RWPE2 (cell line): ENCODE results near the gene MAST3.
A peak's percentile ranks its signal among the peaks of the same experiment; 100 is the strongest.

ENCODE experiments used
- ATAC-seq: fragments of 200-7000 bp; cut with Tn5 transposase; 3 replicates; pipeline ENCODE4 v1.9.1; 2021; ENCODE audit warnings: low read depth
- DNase-seq: peaks from one replicate; pipeline ENCODE4 v3.0.0-alpha.2; 2020; ENCODE audit warnings: low spot score
- H3K27ac ChIP-seq: fragments of 450-650 bp; 2 replicates; pipeline ENCODE4 v1.5.1; 2017; ENCODE audit warnings: mild to moderate bottlenecking; ENCODE audit not compliant: poor library complexity, severe bottlenecking
- H3K27me3 ChIP-seq: fragments of 250-450 bp; sonication (Bioruptor Pico); 2 replicates; pipeline ENCODE4 v1.5.1; 2021; ENCODE audit warnings: mild to moderate bottlenecking, moderate library complexity; ENCODE audit not compliant: insufficient read depth, poor library complexity, severe bottlenecking
- H3K36me3 ChIP-seq: fragments of 250-450 bp; sonication (Bioruptor Pico); 2 replicates; pipeline ENCODE4 v1.5.1; 2020; ENCODE audit warnings: low read depth, mild to moderate bottlenecking, moderate library complexity
- H3K4me1 ChIP-seq: fragments of 250-450 bp; sonication (Bioruptor Pico); 2 replicates; pipeline ENCODE4 v1.5.1; 2021; ENCODE audit warnings: mild to moderate bottlenecking, moderate library complexity; ENCODE audit not compliant: insufficient read depth, poor library complexity, severe bottlenecking
- H3K4me3 ChIP-seq: fragments of 250-450 bp; sonication (Bioruptor Pico); 2 replicates; pipeline ENCODE4 v1.5.1; 2021; ENCODE audit warnings: mild to moderate bottlenecking, moderate library complexity; ENCODE audit not compliant: severe bottlenecking
- H3K9me3 ChIP-seq: fragments of 250-450 bp; sonication (Bioruptor Pico); 2 replicates; pipeline ENCODE4 v1.5.1; 2021; ENCODE audit warnings: mild to moderate bottlenecking, moderate library complexity; ENCODE audit not compliant: severe bottlenecking
- CTCF ChIP-seq: fragments of 450-650 bp; IDR thresholded peaks from one replicate; pipeline ENCODE4 v1.5.1; 2017; ENCODE audit warnings: mild to moderate bottlenecking, moderate library complexity; ENCODE audit not compliant: poor library complexity, severe bottlenecking

MAST3 gene

DNA sequence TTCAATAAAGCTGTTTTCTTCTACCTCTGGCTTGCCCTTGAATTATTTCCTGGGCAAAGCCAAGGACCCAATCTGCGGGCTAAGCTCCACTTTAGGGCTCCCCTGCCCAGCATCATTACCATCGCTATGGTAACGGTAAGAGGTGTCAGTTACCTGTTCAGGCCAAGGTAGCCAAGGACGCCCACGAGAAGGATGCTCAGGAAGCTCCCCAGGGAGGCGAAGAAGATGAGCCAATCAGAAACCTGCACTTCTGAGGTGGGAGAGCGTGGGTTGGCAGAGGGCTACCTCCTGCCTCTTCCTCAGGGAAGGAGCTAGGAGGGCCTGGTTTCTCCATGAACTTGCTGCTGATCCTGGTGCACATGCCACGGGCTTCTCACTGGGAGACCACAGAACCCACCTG, 35.5 kb upstream of the MAST3 start:
- ATAC-seq (peak; percentile 11; the same call in 1 of the 3 replicates), DNase-seq (no peak)
- no peak for TF ChIP-seq CTCF

DNA sequence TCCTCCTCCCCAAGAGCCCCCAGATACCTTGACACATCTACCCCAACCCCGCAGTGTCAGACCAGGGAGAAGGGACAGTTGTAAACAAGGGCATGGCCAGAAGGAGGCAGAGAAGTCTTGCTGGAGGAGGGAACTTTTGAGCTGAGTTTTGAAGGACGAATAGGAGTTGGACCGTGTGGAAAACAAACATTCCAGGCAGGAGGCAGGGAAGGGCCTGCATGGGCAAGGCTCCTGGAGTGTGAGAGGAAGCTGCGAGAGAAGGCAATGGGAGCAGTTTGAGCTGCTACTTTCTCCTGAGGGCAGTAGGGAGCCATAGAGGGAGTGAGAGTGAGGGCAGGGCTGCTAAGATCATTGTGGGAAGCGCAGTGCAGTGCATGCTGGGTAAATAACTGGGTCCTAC, 34.1 kb upstream of the MAST3 start:
- TF ChIP-seq CTCF = no peak
- Histone ChIP-seq H3K4me1 (no peaks in the 10 kb centered on the region), H3K27me3 (no peaks in the 10 kb centered on the region), H3K4me3 (no peak overlapping the region), H3K27ac (no peak overlapping the region), H3K9me3 (no peaks in the 10 kb centered on the region), H3K36me3 (no peaks in the 10 kb centered on the region)
- no peak for DNase-seq
- ATAC-seq = no peak

More for the DNA sequence above, 35.5 kb upstream of the MAST3 start:
- no peak overlapping the region for H3K4me3 ChIP-seq
- H3K9me3 ChIP-seq = no peaks in the 10 kb centered on the region
- no peaks in the 10 kb centered on the region for H3K36me3 ChIP-seq
- H3K27me3 ChIP-seq = no peaks in the 10 kb centered on the region
- no peak overlapping the region for H3K27ac ChIP-seq
- no peaks in the 10 kb centered on the region for H3K4me1 ChIP-seq

DNA sequence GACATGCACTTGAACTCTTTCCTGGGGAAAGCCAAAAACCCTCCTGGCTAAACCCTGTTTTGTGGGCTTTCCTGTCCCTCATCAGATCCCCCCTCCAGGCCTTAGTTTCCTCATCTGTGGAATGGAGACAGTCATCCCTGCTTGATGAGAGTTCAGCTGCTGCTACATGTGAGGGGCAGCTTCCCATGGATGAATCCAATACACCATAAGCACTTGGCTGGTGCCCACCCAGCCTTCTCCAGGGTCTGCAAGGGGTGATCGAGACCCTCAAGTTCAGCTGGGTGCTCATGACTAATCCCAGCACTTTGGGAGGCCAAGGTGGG, 32.4 kb upstream of the MAST3 start:
- Histone ChIP-seq H3K27me3 (no peaks in the 10 kb centered on the region), H3K4me3 (no peak overlapping the region), H3K4me1 (no peaks in the 10 kb centered on the region), H3K27ac (no peak overlapping the region), H3K36me3 (no peaks in the 10 kb centered on the region), H3K9me3 (no peaks in the 10 kb centered on the region)
- no peak for TF ChIP-seq CTCF
- ATAC-seq (no peak), DNase-seq (no peak)

DNA sequence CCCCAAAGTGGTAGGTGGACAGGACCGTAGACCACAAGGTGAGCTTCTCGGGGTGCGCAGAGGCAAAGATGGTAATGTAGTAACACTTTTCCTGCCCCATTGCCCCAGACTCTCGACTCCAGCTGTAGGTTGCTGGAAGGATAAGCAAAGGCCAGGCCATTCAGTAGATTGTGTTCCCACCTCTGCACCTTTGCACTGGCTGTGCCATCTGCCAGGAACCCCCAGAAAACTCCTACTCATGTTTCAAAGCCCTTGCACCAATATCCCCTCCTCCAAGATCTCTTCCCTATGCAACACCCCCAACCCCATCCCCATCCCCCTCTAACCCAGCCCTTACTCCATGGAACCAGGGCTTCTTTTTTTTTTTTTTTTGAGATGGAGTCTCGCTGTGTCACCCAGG, 29.2 kb upstream of the MAST3 start:
- H3K27me3 ChIP-seq = no peaks in the 10 kb centered on the region
- no peaks in the 10 kb centered on the region for H3K9me3 ChIP-seq
- no peak for ATAC-seq
- H3K36me3 ChIP-seq = no peaks in the 10 kb centered on the region
- TF ChIP-seq CTCF = no peak
- no peak for DNase-seq
- no peak overlapping the region for H3K4me3 ChIP-seq
- no peak overlapping the region for H3K27ac ChIP-seq
- H3K4me1 ChIP-seq = no peaks in the 10 kb centered on the region

GRCh38 chr19:18069383-18069782, 28.2 kb upstream of the MAST3 start:
- Histone ChIP-seq H3K27me3 (no peaks in the 10 kb centered on the region), H3K9me3 (no peaks in the 10 kb centered on the region), H3K4me3 (no peak overlapping the region), H3K4me1 (no peaks in the 10 kb centered on the region), H3K27ac (no peak overlapping the region), H3K36me3 (no peaks in the 10 kb centered on the region)
- DNase-seq (no peak), ATAC-seq (no peak)
- no peak for TF ChIP-seq CTCF
